Neural progenitor cell (in vitro differentiated cells): Measurements from ENCODE around the gene PTPRCAP. TPM values are rescaled to one million over a fixed set of nuclear protein-coding genes. Genes with fewer than 3 reads are reported as not detected.

ENCODE experiments used
- DNase-seq: peaks from one replicate; pipeline ENCODE4 v3.0.0-alpha.2; 2016; ENCODE audit warnings: low spot score
- H2AFZ ChIP-seq: fragments of 200-600 bp; sonication (generic); replicated peaks from 2 replicates; pipeline ENCODE4 v1.6.1; 2016; ENCODE audit warnings: antibody characterized with exemption
- H3F3A ChIP-seq: fragments of 200-600 bp; sonication (generic); 2 replicates; pipeline ENCODE4 v1.6.1; 2016; ENCODE audit warnings: antibody characterized with exemption, low read depth
- H3K27ac ChIP-seq: fragments of 200-600 bp; sonication (generic); 2 replicates; pipeline ENCODE4 v1.5.1; 2016; ENCODE audit warnings: mild to moderate bottlenecking
- H3K27me3 ChIP-seq: fragments of 200-600 bp; sonication (generic); 2 replicates; pipeline ENCODE4 v1.6.1; 2016; ENCODE audit warnings: mild to moderate bottlenecking, moderate library complexity
- H3K36me3 ChIP-seq: fragments of 200-600 bp; sonication (generic); 2 replicates; pipeline ENCODE4 v1.5.1; 2016
- H3K4me1 ChIP-seq: fragments of 200-600 bp; sonication (generic); 2 replicates; pipeline ENCODE4 v1.6.1; 2016; ENCODE audit warnings: mixed run types
- H3K4me2 ChIP-seq: fragments of 200-600 bp; sonication (generic); 2 replicates; pipeline ENCODE4 v1.6.1; 2016
- H3K4me3 ChIP-seq: fragments of 200-600 bp; sonication (generic); 2 replicates; pipeline ENCODE4 v1.5.1; 2016
- H3K79me2 ChIP-seq: fragments of 200-600 bp; sonication (generic); 2 replicates; pipeline ENCODE4 v1.6.1; 2016; ENCODE audit warnings: low read depth
- H3K9ac ChIP-seq: fragments of 200-600 bp; sonication (generic); 2 replicates; pipeline ENCODE4 v1.6.1; 2016
- H3K9me3 ChIP-seq: fragments of 200-600 bp; sonication (generic); 2 replicates; pipeline ENCODE4 v1.5.1; 2016; ENCODE audit warnings: low read depth
- H4K20me1 ChIP-seq: fragments of 200-600 bp; sonication (generic); 2 replicates; pipeline ENCODE4 v1.6.1; 2016; ENCODE audit warnings: low read depth
- H3K27ac Mint-ChIP-seq: 3 replicates; pipeline ENCODE4 v1.8.0; 2021; ENCODE audit warnings: mixed read lengths
- H3K27me3 Mint-ChIP-seq: 2 replicates; pipeline ENCODE4 v1.8.0; 2022; ENCODE audit warnings: low read depth, mild to moderate bottlenecking, inconsistent platforms, moderate library complexity, mixed read lengths; ENCODE audit not compliant: insufficient read depth
- H3K36me3 Mint-ChIP-seq: 3 replicates; pipeline ENCODE4 v1.8.0; 2021; ENCODE audit warnings: mixed read lengths
- H3K4me1 Mint-ChIP-seq: 3 replicates; pipeline ENCODE4 v1.8.0; 2021; ENCODE audit warnings: mixed read lengths
- H3K4me3 Mint-ChIP-seq: 3 replicates; pipeline ENCODE4 v1.8.0; 2021; ENCODE audit warnings: mild to moderate bottlenecking, moderate library complexity, mixed read lengths
- H3K9me3 Mint-ChIP-seq: 3 replicates; pipeline ENCODE4 v1.8.0; 2020; ENCODE audit warnings: mixed read lengths
- EZH2 ChIP-seq: fragments of 200-600 bp; sonication (generic); IDR thresholded peaks from 2 replicates; pipeline ENCODE4 v1.6.1; 2017; ENCODE audit warnings: antibody characterized with exemption, mild to moderate bottlenecking, moderate library complexity
- EZH2phosphoT487 ChIP-seq: fragments of 200-600 bp; sonication (generic); IDR thresholded peaks from 2 replicates; pipeline ENCODE4 v1.6.1; 2017; ENCODE audit warnings: antibody characterized with exemption
- total RNA-seq: library from RNA; depleted of rRNA; stranded (reverse); fragments of >200 nt; gene quantifications from 2 replicates; pipeline ENCODE4 v1.2.3, GENCODE V29; 2015; ENCODE audit warnings: low replicate concordance
- TF ChIP-seq, protein P1 (sequence below): fragments of 200-600 bp; sonication (generic); IDR thresholded peaks from 2 replicates; pipeline ENCODE4 v1.5.1; 2017; ENCODE audit warnings: antibody characterized with exemption, mild to moderate bottlenecking

The PTPRCAP gene
- total RNA-seq, 1 donor from 2014 or later, result not detected

DNA sequence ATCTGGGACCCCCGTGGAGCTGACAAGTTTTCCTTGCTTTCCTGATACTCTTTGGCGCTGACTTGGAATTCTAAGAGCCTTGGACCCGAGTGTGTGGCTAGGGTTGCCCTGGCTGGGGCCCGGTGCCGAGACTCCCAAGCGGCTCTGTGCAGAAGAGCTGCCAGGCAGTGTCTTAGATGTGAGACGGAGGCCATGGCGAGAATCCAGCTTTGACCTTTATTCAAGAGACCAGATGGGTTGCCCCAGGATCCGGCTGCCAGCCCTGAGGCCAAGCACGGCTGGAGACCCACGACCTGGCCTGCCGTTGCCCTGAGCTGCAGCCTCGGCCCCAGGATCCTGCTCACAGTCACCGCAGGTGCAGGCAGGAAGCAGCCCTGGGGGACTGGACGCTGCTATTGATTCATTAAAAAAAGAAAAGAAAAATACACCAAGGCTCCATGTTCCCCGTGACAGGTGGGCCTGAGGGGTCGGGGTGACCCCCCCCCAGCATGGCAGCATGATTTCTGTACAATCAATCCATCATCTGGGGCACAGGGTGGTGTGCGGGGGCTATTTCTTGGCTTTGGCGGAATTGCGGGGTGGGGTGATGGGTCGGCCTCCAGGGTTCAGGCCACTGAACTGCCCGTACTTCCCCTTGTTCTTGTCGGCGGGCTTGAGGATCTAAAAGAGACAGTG lies 39.4 kb downstream of the PTPRCAP start:
- Histone ChIP-seq H3F3A (peaks cover 9% of the 10 kb centered on the region), H3K36me3 (no peaks in the 10 kb centered on the region), H2AFZ (no peak overlapping the region), H3K9ac (no peak overlapping the region), H3K4me1 (peaks cover 7% of the 10 kb centered on the region), H3K4me2 (no peak overlapping the region), H3K27me3 (no peaks in the 10 kb centered on the region), H3K27ac (no peak overlapping the region), H3K79me2 (peaks cover 16% of the 10 kb centered on the region), H4K20me1 (peaks cover 8% of the 10 kb centered on the region), H3K4me3 (no peak overlapping the region), H3K9me3 (no peaks in the 10 kb centered on the region)
- Mint-ChIP-seq H3K27me3 (peaks cover 4% of the 10 kb centered on the region), H3K4me1 (peaks cover 21% of the 10 kb centered on the region), H3K36me3 (peaks cover 10% of the 10 kb centered on the region), H3K4me3 (peak overlapping the region; percentile 41), H3K9me3 (no peaks in the 10 kb centered on the region), H3K27ac (peak overlapping the region; percentile 69)
- TF ChIP-seq EZH2, result no peak
- TF ChIP-seq EZH2phosphoT487, result no peak
- TF ChIP-seq, protein P1, sequence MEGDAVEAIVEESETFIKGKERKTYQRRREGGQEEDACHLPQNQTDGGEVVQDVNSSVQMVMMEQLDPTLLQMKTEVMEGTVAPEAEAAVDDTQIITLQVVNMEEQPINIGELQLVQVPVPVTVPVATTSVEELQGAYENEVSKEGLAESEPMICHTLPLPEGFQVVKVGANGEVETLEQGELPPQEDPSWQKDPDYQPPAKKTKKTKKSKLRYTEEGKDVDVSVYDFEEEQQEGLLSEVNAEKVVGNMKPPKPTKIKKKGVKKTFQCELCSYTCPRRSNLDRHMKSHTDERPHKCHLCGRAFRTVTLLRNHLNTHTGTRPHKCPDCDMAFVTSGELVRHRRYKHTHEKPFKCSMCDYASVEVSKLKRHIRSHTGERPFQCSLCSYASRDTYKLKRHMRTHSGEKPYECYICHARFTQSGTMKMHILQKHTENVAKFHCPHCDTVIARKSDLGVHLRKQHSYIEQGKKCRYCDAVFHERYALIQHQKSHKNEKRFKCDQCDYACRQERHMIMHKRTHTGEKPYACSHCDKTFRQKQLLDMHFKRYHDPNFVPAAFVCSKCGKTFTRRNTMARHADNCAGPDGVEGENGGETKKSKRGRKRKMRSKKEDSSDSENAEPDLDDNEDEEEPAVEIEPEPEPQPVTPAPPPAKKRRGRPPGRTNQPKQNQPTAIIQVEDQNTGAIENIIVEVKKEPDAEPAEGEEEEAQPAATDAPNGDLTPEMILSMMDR, result no peak
- no peak for DNase-seq

DNA sequence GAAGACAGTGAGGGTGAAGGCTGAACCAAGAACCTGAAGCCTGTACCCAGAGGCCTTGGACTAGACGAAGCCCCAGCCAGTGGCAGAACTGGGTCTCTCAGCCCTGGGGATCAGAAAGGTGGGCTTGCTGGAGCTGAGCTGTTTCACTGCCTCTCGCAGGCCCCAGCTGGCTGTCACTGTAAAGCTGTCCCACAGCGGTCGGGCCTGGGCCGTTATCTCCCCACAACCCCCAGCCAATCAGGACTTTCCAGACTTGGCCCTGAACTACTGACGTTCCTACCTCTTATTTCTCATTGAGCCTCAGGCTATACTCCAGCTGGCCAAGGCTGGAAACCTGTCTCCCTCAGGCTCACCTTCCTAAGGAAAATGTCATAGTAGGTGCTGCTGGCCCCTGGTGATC lies 39.9 kb downstream of the PTPRCAP start:
- Mint-ChIP-seq H3K27ac (peak overlapping the region; percentile 69), H3K4me1 (peaks cover 22% of the 10 kb centered on the region), H3K36me3 (peaks cover 10% of the 10 kb centered on the region), H3K27me3 (peaks cover 4% of the 10 kb centered on the region), H3K4me3 (peak overlapping the region; percentile 41), H3K9me3 (no peaks in the 10 kb centered on the region)
- Histone ChIP-seq H3K79me2 (peaks cover 19% of the 10 kb centered on the region), H2AFZ (no peak overlapping the region), H3K9me3 (no peaks in the 10 kb centered on the region), H3K4me1 (peaks cover 9% of the 10 kb centered on the region), H3F3A (peaks cover 9% of the 10 kb centered on the region), H3K4me2 (no peak overlapping the region), H3K9ac (no peak overlapping the region), H3K27ac (no peak overlapping the region), H3K36me3 (no peaks in the 10 kb centered on the region), H4K20me1 (peaks cover 10% of the 10 kb centered on the region), H3K4me3 (no peak overlapping the region), H3K27me3 (no peaks in the 10 kb centered on the region)
- DNase-seq, result no peak
- TF ChIP-seq, protein P1, result no peak
- TF ChIP-seq EZH2 (no peak), EZH2phosphoT487 (no peak)

DNA sequence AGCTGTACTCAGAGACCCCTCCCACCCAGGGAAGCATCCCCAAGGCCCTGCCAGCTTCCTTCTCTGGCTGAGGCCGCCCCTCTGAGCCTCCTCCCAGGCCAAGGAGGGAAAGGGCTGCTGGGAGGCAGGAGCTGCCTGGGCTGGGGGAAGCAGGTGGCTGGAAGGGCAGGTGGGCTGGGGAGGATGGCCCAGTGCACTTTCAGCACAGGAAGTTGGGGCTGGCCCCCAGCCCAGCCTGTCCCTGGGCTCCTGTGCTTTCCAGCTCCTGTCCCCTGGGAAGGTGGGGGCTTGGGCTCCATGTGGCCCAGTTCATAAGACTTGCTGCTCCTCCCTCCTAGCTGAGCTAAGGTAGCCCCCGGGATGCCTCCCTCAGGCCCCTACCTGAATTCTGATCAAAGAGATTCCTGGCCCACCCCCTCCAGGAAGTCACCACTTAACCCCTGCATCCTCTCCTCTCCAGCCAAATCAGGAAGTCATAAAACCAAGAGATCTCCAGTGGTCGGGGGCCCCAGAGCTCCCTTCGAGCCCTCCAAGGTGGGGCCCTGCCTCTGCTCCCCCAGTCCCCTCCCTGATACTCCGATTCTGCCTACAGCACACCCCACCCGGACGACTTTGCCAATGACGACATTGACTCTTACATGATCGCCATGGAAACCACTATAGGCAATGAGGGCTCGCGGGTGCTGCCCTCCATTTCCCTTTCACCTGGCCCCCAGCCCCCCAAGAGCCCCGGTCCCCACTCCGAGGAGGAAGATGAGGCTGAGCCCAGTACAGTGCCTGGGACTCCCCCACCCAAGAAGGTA lies 40.7 kb downstream of the PTPRCAP start:
- Mint-ChIP-seq H3K4me3 (peak overlapping the region; percentile 72), H3K36me3 (peaks cover 10% of the 10 kb centered on the region), H3K9me3 (no peaks in the 10 kb centered on the region), H3K4me1 (peaks cover 20% of the 10 kb centered on the region), H3K27ac (peak overlapping the region; percentile 57), H3K27me3 (peaks cover 4% of the 10 kb centered on the region)
- H3F3A ChIP-seq, result peaks cover 9% of the 10 kb centered on the region
- H3K9me3 ChIP-seq, result no peaks in the 10 kb centered on the region
- H3K9ac ChIP-seq, result no peak overlapping the region
- peaks cover 12% of the 10 kb centered on the region for H3K4me1 ChIP-seq
- TF ChIP-seq EZH2 (no peak), EZH2phosphoT487 (no peak)
- TF ChIP-seq, protein P1, result no peak
- H3K4me2 ChIP-seq, result no peak overlapping the region
- H3K27me3 ChIP-seq, result no peaks in the 10 kb centered on the region
- no peak overlapping the region for H3K27ac ChIP-seq
- H4K20me1 ChIP-seq, result peaks cover 17% of the 10 kb centered on the region
- peaks cover 24% of the 10 kb centered on the region for H3K79me2 ChIP-seq
- no peaks in the 10 kb centered on the region for H3K36me3 ChIP-seq
- no peak overlapping the region for H3K4me3 ChIP-seq
- DNase-seq, result no peak
- H2AFZ ChIP-seq, result no peak overlapping the region
